Measurements from ENCODE around the gene NOS2.
A peak's percentile ranks its signal among the peaks of the same experiment; 100 is the strongest.
"Not testable (repeated sequence)": the region's sequence is repeated elsewhere in the genome, so short reads cannot be mapped to it uniquely, and the experiment has no call there.

The NOS2 gene

GRCh38 chr17:27755706-27756466 lies 44.4 kb downstream of the NOS2 start:
- DNase-seq (ENCODE audit: low read depth, low spot score) = no peak

- DNase-seq (ENCODE audit: low read depth, low spot score) = no peak
Observed at GRCh38 chr17:27754549-27754948, 45.8 kb downstream of the NOS2 start.

GRCh38 chr17:27753726-27754125 lies 46.6 kb downstream of the NOS2 start:
- not testable (repeated sequence) for DNase-seq (ENCODE audit: low read depth, low spot score)

GRCh38 chr17:27752831-27753619 lies 47.3 kb downstream of the NOS2 start:
- DNase-seq (ENCODE audit: low read depth, low spot score) = not testable (repeated sequence)

GRCh38 chr17:27751622-27752490 lies 48.5 kb downstream of the NOS2 start:
- DNase-seq (ENCODE audit: low read depth, low spot score) = no peak

GRCh38 chr17:27751166-27751565 lies 49.2 kb downstream of the NOS2 start:
- DNase-seq (ENCODE audit: low read depth, low spot score) = no peak

GRCh38 chr17:27749562-27750150 lies 50.7 kb downstream of the NOS2 start:
- DNase-seq (ENCODE audit: low read depth, low spot score) = not testable (repeated sequence)

- no peak for DNase-seq (ENCODE audit: low read depth, low spot score)
Observed at GRCh38 chr17:27748360-27748825, 51.9 kb downstream of the NOS2 start.

- DNase-seq (ENCODE audit: low read depth, low spot score) = peak; percentile 60
Observed at GRCh38 chr17:27747462-27748359, 52.6 kb downstream of the NOS2 start.

- DNase-seq (ENCODE audit: low read depth, low spot score) = no peak
Observed at GRCh38 chr17:27746881-27747280, 53.4 kb downstream of the NOS2 start.

GRCh38 chr17:27746320-27746719 lies 54.0 kb downstream of the NOS2 start:
- DNase-seq (ENCODE audit: low read depth, low spot score) = not testable (repeated sequence)

- not testable (repeated sequence) for DNase-seq (ENCODE audit: low read depth, low spot score)
Observed at GRCh38 chr17:27745207-27745830, 55.0 kb downstream of the NOS2 start.

- DNase-seq (ENCODE audit: low read depth, low spot score) = no peak
Observed at GRCh38 chr17:27743281-27743885, 56.9 kb downstream of the NOS2 start.

- no peak for DNase-seq (ENCODE audit: low read depth, low spot score)
Observed at GRCh38 chr17:27741971-27742575, 58.3 kb downstream of the NOS2 start.

- DNase-seq (ENCODE audit: low read depth, low spot score) = no peak
Observed at GRCh38 chr17:27741361-27741861, 58.9 kb downstream of the NOS2 start.

- DNase-seq (ENCODE audit: low read depth, low spot score) = not testable (repeated sequence)
Observed at GRCh38 chr17:27740541-27740940, 59.8 kb downstream of the NOS2 start.

- DNase-seq (ENCODE audit: low read depth, low spot score) = no peak
Observed at GRCh38 chr17:27733773-27734172, 66.6 kb downstream of the NOS2 start.

GRCh38 chr17:27732746-27733145 lies 67.6 kb downstream of the NOS2 start:
- not testable (repeated sequence) for DNase-seq (ENCODE audit: low read depth, low spot score)

- not testable (repeated sequence) for DNase-seq (ENCODE audit: low read depth, low spot score)
Observed at GRCh38 chr17:27725982-27726381, 74.3 kb downstream of the NOS2 start.
